Right ventricle myocardium superior (tissue), 1 donor: ENCODE data around the gene ORM2. TPM values are rescaled to one million over a fixed set of nuclear protein-coding genes. Genes with fewer than 3 reads are reported as not detected.

Experiments
- ATAC-seq: fragments of 200-7000 bp; cut with Tn5 transposase; one replicate; pipeline ENCODE4 v1.9.1; 2020; ENCODE audit warnings: mild to moderate bottlenecking; ENCODE audit not compliant: poor library complexity
- DNase-seq: peaks from one replicate; pipeline ENCODE4 v3.0.0-alpha.2; 2020
- intact Hi-C: fragments of 100-400 bp; cut with DNase I; formaldehyde crosslinking; loops from one replicate; pipeline ENCODE4 v1.11.2; 2022
- total RNA-seq: library from RNA; stranded (reverse); fragmentation: NEBNext Ultra II Directional; extraction: Animal tissue kit (Norgen Biotek cat#: 25700); gene quantifications from one replicate; pipeline ENCODE4 v1.2.1, GENCODE V29; 2021
- donor health status: DM: no; HTN: yes; CAD: no; lungs with severe emphysema.

The ORM2 gene
- total RNA-seq, 1 donor from 2014 or later: not detected

- no peak for ATAC-seq
- no peak for DNase-seq
- intact Hi-C loops: loop anchor here (10.0 kb wide), 1 partner anchor 164 kb away; the partner anchor contains the start of gene WHRN
Observed at GRCh38 chr9:114341152-114341830, 11.6 kb downstream of the ORM2 start.

GRCh38 chr9:114341991-114342390 lies 12.3 kb downstream of the ORM2 start:
- ATAC-seq (no peak), DNase-seq (no peak)
- intact Hi-C loops: loop anchor here (10.0 kb wide), 1 partner anchor 163 kb away; the partner anchor contains the start of gene WHRN

DNA sequence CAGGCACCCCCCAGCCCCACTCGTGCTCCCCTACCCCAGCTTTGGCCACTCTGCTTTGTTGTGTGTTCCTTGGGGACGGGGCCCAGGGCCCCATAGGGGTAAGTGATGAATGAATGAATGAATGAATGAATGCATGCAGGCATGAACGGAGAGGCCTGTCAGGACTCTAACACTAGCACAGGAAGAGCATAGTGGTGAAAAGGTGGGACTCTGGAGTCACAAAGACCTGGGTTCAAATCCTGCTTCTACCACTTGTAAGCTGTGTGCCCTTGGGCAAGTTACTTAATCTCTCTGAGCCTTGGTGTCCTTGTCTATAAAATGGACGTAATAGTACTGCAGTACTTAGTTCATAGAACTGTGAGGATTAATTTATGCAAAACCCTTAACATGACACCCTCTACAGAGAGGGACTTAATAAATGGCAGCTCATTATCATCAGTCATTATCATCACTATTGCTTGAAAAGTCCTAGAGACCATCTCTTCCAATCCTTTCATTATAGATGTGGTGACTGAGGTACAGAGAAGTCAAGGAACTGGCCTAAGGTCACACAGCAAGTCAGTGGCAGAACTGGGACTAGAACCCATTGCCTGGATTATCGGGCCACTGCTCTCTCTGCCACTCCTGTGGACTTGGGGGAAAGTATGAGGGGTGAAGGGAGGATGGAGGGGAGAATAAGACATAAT lies 13.2 kb downstream of the ORM2 start:
- no peak for DNase-seq
- ATAC-seq: no peak
- intact Hi-C loops: loop anchor here (10.0 kb wide), 1 partner anchor 162 kb away; the partner anchor contains the start of gene WHRN

- DNase-seq: no peak
- intact Hi-C loops: loop anchor here (10.0 kb wide), 1 partner anchor 161 kb away; the partner anchor contains the start of gene WHRN
- no peak for ATAC-seq
Observed at GRCh38 chr9:114343471-114344187, 14.0 kb downstream of the ORM2 start.

DNA sequence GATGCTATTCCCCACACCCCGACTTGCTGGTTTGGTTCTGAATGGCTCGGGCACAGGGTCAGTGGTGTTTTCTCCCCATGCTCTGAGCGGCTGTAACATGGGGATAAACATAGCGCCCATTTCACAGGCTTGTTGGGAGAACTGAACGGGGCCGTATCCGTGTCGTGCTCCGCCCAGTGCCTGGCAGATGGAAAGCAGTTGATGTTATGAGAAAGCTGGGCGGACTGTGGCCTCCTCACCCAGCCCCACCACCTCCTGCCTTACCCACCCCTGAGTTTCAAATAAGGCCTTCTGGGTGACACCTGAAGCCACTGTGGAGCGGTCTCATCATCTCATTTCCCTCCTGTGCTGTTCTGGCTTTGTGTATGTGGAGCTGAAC lies 14.5 kb downstream of the ORM2 start:
- DNase-seq (no peak), ATAC-seq (no peak)
- intact Hi-C loops: loop anchor here (10.0 kb wide), 1 partner anchor 161 kb away; the partner anchor contains the start of gene WHRN

GRCh38 chr9:114344692-114345091 lies 15.0 kb downstream of the ORM2 start:
- intact Hi-C loops: loop anchor here (10.0 kb wide), 1 partner anchor 160 kb away; the partner anchor contains the start of gene WHRN
- DNase-seq: no peak
- no peak for ATAC-seq

DNA sequence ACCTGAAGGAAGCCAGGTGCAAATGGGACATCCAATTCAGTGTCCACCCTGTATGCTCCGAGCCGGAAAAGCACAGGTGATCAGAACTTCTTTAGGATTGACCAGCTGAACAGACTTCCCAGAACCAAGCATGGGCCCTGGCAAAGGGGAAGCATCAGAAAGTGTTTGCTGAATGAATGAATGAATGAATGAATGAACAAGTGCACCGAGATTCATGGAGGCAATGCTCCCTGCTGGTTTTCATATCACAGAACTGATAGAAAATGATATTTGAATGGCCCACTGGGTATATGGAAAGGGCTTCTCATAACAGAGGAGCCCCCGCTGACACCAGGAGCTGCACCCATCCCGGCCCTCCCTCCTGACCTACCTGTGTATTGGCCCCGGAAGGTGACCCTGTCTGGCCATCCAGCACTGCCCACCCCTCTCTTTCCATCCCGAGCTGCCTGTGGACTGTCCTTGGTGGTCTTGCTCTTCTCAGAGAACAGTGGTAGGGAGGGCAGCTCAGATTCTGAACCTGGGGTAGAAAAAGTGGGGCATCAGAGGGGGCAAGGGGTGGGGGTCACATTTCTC lies 15.9 kb downstream of the ORM2 start:
- DNase-seq (no peak), ATAC-seq (no peak)
- intact Hi-C loops: loop anchor here (10.0 kb wide), 1 partner anchor 159 kb away; the partner anchor contains the start of gene WHRN

DNA sequence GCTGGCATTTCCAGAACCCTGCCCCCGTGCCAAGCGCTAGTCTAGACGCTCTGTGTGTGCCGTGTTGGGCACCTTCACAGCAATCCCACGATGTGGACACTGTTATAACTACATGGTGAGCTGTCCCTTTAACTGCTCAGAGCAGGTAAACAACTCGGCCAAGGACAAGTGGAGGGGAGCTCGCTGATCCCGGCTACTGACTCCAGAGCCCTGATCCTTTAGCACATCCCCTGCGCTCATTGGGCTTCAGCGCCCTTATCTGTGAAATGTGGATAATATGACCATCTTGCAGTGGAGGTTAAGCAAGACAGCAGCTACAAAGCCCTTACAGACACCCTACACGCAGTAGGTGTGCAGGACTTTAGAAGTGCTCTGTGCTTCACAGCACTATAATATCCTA lies 16.5 kb downstream of the ORM2 start:
- ATAC-seq (no peak), DNase-seq (no peak)
- intact Hi-C loops: loop anchor here (10.0 kb wide), 1 partner anchor 159 kb away; the partner anchor contains the start of gene WHRN

DNA sequence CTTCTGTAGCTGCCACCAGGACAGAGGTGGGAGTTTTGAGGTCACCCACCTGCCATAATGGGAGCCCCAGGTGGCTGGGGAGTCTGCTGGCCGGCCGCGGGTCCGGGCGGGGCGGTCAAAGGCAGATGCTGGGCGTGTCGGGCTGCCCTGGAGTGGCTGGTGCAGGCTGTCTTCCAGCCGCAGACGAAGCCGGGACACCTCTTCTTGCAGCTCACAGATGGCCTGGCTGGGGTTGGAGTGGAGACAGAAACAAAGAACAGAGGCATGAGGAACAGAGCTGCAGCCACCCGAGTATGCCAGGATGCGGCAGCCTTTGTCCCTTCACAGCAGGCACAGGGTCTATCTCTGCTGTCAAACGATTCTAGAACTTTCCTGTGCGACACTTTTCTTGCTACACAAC lies 18.0 kb downstream of the ORM2 start:
- no peak for ATAC-seq
- intact Hi-C loops: loop anchor here (10.0 kb wide), 1 partner anchor 157 kb away; the partner anchor contains the start of gene WHRN
- DNase-seq: no peak

- intact Hi-C loops: loop anchor here (10.0 kb wide), 1 partner anchor 156 kb away; the partner anchor contains the start of gene WHRN
- no peak for ATAC-seq
- no peak for DNase-seq
Observed at GRCh38 chr9:114348261-114348905, 18.7 kb downstream of the ORM2 start.

DNA sequence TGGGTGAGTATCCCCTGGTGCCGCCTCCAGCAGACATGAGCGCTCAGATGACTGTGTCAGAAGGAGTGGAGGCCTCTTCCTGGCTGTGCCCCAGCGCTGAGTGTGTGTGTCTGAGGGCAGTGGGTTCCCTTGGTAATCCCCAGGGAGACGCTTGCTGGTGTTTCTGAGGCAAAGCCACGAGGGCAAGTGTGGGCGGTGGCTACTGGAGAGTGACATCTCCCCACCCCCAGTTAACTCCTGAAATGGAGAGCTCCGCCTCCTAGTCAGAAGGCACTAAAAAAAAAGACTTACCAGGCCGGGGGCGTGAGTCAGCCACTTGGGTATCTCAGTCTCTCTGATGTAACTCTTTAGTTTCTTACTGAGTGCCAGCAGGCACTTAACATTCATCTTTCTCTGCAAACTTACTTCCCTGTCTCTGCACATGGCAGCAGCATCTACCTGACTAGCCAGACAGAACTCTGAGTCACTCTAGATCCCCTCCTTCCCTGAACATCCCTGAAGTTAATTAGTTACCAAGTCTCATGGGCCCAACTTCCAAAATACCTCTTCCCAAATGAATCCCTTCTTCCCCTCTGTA lies 19.3 kb downstream of the ORM2 start:
- peak; percentile 63 for ATAC-seq
- intact Hi-C loops: loop anchor here (10.0 kb wide), 1 partner anchor 156 kb away; the partner anchor contains the start of gene WHRN
- DNase-seq: peak; percentile 58

GRCh38 chr9:114349713-114350480 lies 20.2 kb downstream of the ORM2 start:
- ATAC-seq: peak; percentile 31
- intact Hi-C loops: loop anchor here (10.0 kb wide), 1 partner anchor 155 kb away; the partner anchor contains the start of gene WHRN
- no peak for DNase-seq

GRCh38 chr9:114350636-114351401 lies 21.1 kb downstream of the ORM2 start:
- intact Hi-C loops: no loop called here
- ATAC-seq: no peak
- DNase-seq: no peak

DNA sequence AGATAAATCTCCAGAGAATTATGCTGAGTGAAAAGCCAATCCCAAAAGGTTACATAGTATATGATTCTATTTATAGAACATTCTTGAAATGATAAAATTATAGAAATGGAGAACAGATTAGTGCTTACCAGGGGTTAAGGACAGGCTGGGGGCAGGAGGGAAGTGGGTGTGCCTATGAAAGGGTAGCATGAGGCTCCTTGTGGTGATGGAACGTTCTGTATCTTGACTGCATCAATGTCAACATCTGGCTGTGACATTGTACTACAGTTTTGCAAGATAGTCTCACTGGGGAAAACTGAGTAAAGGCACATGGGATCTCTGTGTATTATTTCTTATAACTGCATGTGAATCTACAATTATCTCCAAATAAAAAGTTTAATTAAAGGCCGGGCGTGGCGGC lies 22.3 kb downstream of the ORM2 start:
- ATAC-seq: peak; percentile 45
- intact Hi-C loops: no loop called here
- DNase-seq: no peak

GRCh38 chr9:114355821-114356220 lies 26.2 kb downstream of the ORM2 start:
- no peak for DNase-seq
- no peak for ATAC-seq
- intact Hi-C loops: no loop called here

- ATAC-seq: no peak
- intact Hi-C loops: no loop called here
- DNase-seq: no peak
Observed at GRCh38 chr9:114356792-114357191, 27.1 kb downstream of the ORM2 start.
